ENCODE data around the gene TUBA1C. TPM values are rescaled to one million over a fixed set of nuclear protein-coding genes. Genes with fewer than 3 reads are reported as not detected.

TUBA1C gene
- total and polyA plus RNA-seq, 2 of the 8 experiments (the other 6 are each of a cell fraction or from before 2014, with no cell fraction given), result 504 to 3,101 TPM

- Histone ChIP-seq H3K4me1 (replicated peaks in 1 of 4; ENCODE audit: control insufficient read depth in 3 of 4, insufficient read depth in 4 of 4, low read length in 3 of 4) (peaks cover 0 to 30% (median 12%) of the 10 kb centered on the region in 4 experiments; a peak in 6 of 7 replicates), H3K27me3 (replicated peaks in 1 of 4; ENCODE audit: control insufficient read depth in 3 of 4, extremely low read depth in 1 of 4, insufficient read depth in 3 of 4, low read length in 3 of 4) (peaks cover 46 to 58% (median 55%) of the 10 kb centered on the region in 4 experiments), H2BK20ac (ENCODE audit: low read length) (no peak overlapping the region), H4K5ac (ENCODE audit: insufficient read length, low read depth, low read length) (no peak overlapping the region), H3K9me3 (ENCODE audit: insufficient read depth in 2 of 2, low read depth in 1 of 2, low read length in 1 of 2) (no peaks in the 10 kb centered on the region), H3K18ac (ENCODE audit: extremely low read depth, low read length) (no peak overlapping the region), H4K91ac (replicated peaks; ENCODE audit: insufficient read length, low read length) (no peak overlapping the region), H2BK15ac (ENCODE audit: low read length) (no peak overlapping the region), H2BK12ac (ENCODE audit: low read depth, low read length) (no peak overlapping the region), H3K79me1 (ENCODE audit: low read depth, low read length) (no peaks in the 10 kb centered on the region), H4K20me1 (replicated peaks in 1 of 2; ENCODE audit: control insufficient read depth in 1 of 2, insufficient read depth in 2 of 2, low read length in 2 of 2) (peaks cover 2 to 20% of the 10 kb centered on the region in 2 experiments), H3K79me2 (ENCODE audit: control insufficient read depth in 1 of 2, insufficient read depth in 2 of 2, low read length in 2 of 2) (no peaks in the 10 kb centered on the region), H2AK5ac (ENCODE audit: low read depth, low read length) (no peak overlapping the region), H3K36me3 (ENCODE audit: control insufficient read depth in 2 of 4, insufficient read depth in 4 of 4, low read length in 3 of 4) (no peaks in the 10 kb centered on the region), H3K4me3 (ENCODE audit: extremely low read depth in 1 of 4, insufficient read depth in 2 of 4, low read depth in 3 of 4, low read length in 4 of 4) (no peak overlapping the region), H4K8ac (ENCODE audit: extremely low read depth, insufficient read depth, low read length) (no peak overlapping the region; the same call in 1 of the 2 replicates), H3K4me2 (ENCODE audit: insufficient read depth in 1 of 2, low read depth in 2 of 2, low read length in 2 of 2) (peak overlapping the region; percentile 60 to 99; a peak in 1 of 4 replicates), H3K9ac (replicated peaks in 1 of 4; ENCODE audit: extremely low read depth in 1 of 4, low read depth in 3 of 4, low read length in 3 of 4) (no peak overlapping the region), H3K4ac (replicated peaks; ENCODE audit: insufficient read length, low read depth, low read length) (no peak overlapping the region), H3K14ac (ENCODE audit: insufficient read length) (no peak overlapping the region), H2AFZ (ENCODE audit: low read length) (no peak overlapping the region), H3K23me2 (ENCODE audit: low read depth, low read length) (peaks cover 11% of the 10 kb centered on the region; the same call in 1 of the 2 replicates), H2BK120ac (replicated peaks; ENCODE audit: low read depth, low read length) (no peak overlapping the region), H2BK5ac (ENCODE audit: low read depth, low read length) (no peak overlapping the region), H3K23ac (ENCODE audit: insufficient read length) (no peak overlapping the region), H3K56ac (replicated peaks; ENCODE audit: insufficient read length, low read depth, low read length) (no peak overlapping the region), H3K27ac (ENCODE audit: low read depth, low read length) (no peak overlapping the region)
- ChIA-PET POLR2A (ENCODE audit: partially characterized antibody) (interaction anchor here (1.4 to 1.7 kb wide), 2 partner anchors 28 to 33 kb away, joined by 3 to 5 read pairs; partner anchors contain the start of gene TUBA1C), CTCF (ENCODE audit: partially characterized antibody) (interaction anchor here (0.6 to 14.4 kb wide), 9 partner anchors 15 to 281 kb away, joined by 3 to 276 read pairs (median 3); partner anchors contain the start of genes C1QL4 and TROAP)
- FAIRE-seq (no peak), DNase-seq (ENCODE audit: low read depth in 1 of 2, low spot score in 2 of 2) (no peak)
- WGBS, 2 experiments (ENCODE audit: extremely low coverage in 1 of 2, insufficient coverage in 1 of 2, insufficient read length in 1 of 2, insufficient replicate concordance in 2 of 2, low coverage in 1 of 2, low lambda C conversion rate in 2 of 2, missing lambda C conversion rate in 1 of 2), result 58% methylated on average over 6 of the region's 6 CpGs; no CpG with 5 or more reads in 1 of the 2 experiments
- peak in 1 of 3 experiments; percentile 13; a peak in 2 of 4 replicates for TF ChIP-seq CTCF (IDR thresholded peaks at IDR 0.05; ENCODE audit: control extremely low read depth in 1 of 3, insufficient read depth in 1 of 3, low read depth in 1 of 3, low read length in 3 of 3)
- TF ChIP-seq CHD1 (IDR thresholded peaks at IDR 0.05; ENCODE audit: low read depth, low read length), result no peak
Observed at GRCh38 chr12:49298160-49298559, 33.3 kb downstream of the TUBA1C start.

Data from H1 (cell line).